OCI-LY7 (cell line): ENCODE data around the gene RDH13.

ENCODE experiments used
- EZH2phosphoT487 ChIP-seq: fragments of 200-600 bp; sonication (generic); IDR thresholded peaks from 2 replicates; pipeline ENCODE4 v1.6.1; 2018; ENCODE audit warnings: low read depth, borderline replicate concordance, mild to moderate bottlenecking, mixed run types, antibody characterized with exemption, low read length, moderate library complexity, mixed read lengths
- TF ChIP-seq, protein P1 (sequence below): fragments of 200-600 bp; sonication (generic); conservative IDR thresholded peaks from 2 replicates; pipeline ENCODE4 v1.5.1; 2014; ENCODE audit warnings: mild to moderate bottlenecking, antibody characterized with exemption, low read length, moderate library complexity, mixed read lengths

DNA sequence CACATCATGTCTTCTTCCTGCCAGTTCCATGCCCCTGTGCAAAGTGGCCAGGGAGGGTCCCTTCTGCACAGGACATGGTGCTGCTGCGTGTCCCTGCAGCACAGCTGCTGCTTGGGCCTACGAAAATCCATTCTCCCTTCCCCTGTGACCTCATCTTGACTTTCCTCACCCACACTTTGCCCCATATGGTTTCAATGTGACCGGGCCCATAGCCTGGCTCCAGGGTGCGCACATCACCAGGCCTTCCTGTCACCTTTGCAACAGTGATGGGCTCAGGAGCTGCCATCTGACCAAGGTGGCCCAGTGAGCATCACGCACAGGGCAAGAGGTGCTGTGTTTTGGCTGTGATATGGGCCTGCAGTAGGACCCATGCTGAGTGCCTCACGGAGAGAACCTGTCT lies 43.6 kb upstream of the RDH13 start:
- TF ChIP-seq, protein P1, sequence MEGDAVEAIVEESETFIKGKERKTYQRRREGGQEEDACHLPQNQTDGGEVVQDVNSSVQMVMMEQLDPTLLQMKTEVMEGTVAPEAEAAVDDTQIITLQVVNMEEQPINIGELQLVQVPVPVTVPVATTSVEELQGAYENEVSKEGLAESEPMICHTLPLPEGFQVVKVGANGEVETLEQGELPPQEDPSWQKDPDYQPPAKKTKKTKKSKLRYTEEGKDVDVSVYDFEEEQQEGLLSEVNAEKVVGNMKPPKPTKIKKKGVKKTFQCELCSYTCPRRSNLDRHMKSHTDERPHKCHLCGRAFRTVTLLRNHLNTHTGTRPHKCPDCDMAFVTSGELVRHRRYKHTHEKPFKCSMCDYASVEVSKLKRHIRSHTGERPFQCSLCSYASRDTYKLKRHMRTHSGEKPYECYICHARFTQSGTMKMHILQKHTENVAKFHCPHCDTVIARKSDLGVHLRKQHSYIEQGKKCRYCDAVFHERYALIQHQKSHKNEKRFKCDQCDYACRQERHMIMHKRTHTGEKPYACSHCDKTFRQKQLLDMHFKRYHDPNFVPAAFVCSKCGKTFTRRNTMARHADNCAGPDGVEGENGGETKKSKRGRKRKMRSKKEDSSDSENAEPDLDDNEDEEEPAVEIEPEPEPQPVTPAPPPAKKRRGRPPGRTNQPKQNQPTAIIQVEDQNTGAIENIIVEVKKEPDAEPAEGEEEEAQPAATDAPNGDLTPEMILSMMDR: no peak
- TF ChIP-seq EZH2phosphoT487: no peak
